Measurements from ENCODE around the gene ANAPC4.

The ANAPC4 gene

GRCh38 chr4:25430630-25431029 lies 53.6 kb downstream of the ANAPC4 start:
- in situ Hi-C loops (cut with HindIII; ENCODE audit: low sequenced_read_pairs) = no loop called here

- in situ Hi-C loops (cut with HindIII; ENCODE audit: low sequenced_read_pairs) = no loop called here
Observed at GRCh38 chr4:25433966-25434827, 57.1 kb downstream of the ANAPC4 start.

GRCh38 chr4:25437926-25438325 lies 60.9 kb downstream of the ANAPC4 start:
- in situ Hi-C loops (cut with HindIII; ENCODE audit: low sequenced_read_pairs) = no loop called here

- in situ Hi-C loops (cut with HindIII; ENCODE audit: low sequenced_read_pairs) = loop anchor here (5.0 kb wide), 1 partner anchor 337 kb away; no protein-coding TSS in a partner anchor
Observed at GRCh38 chr4:25439918-25440477, 62.9 kb downstream of the ANAPC4 start.

GRCh38 chr4:25440478-25441030 lies 63.5 kb downstream of the ANAPC4 start:
- in situ Hi-C loops (cut with HindIII; ENCODE audit: low sequenced_read_pairs) = loop anchor here (5.0 kb wide), 1 partner anchor 337 kb away; no protein-coding TSS in a partner anchor

- in situ Hi-C loops (cut with HindIII; ENCODE audit: low sequenced_read_pairs) = loop anchor here (5.0 kb wide), 1 partner anchor 336 kb away; no protein-coding TSS in a partner anchor
Observed at GRCh38 chr4:25441519-25442117, 64.6 kb downstream of the ANAPC4 start.

- in situ Hi-C loops (cut with HindIII; ENCODE audit: low sequenced_read_pairs) = loop anchor here (5.0 kb wide), 1 partner anchor 334 kb away; no protein-coding TSS in a partner anchor
Observed at GRCh38 chr4:25442863-25443307, 65.8 kb downstream of the ANAPC4 start.

- in situ Hi-C loops (cut with HindIII; ENCODE audit: low sequenced_read_pairs) = loop anchor here (5.0 kb wide), 1 partner anchor 333 kb away; no protein-coding TSS in a partner anchor
Observed at GRCh38 chr4:25443851-25444250, 66.8 kb downstream of the ANAPC4 start.

GRCh38 chr4:25446611-25447010 lies 69.5 kb downstream of the ANAPC4 start:
- in situ Hi-C loops (cut with HindIII; ENCODE audit: low sequenced_read_pairs) = no loop called here

GRCh38 chr4:25448379-25449109 lies 71.5 kb downstream of the ANAPC4 start:
- in situ Hi-C loops (cut with HindIII; ENCODE audit: low sequenced_read_pairs) = no loop called here

GRCh38 chr4:25449270-25449669 lies 72.2 kb downstream of the ANAPC4 start:
- in situ Hi-C loops (cut with HindIII; ENCODE audit: low sequenced_read_pairs) = no loop called here

GRCh38 chr4:25449688-25450087 lies 72.6 kb downstream of the ANAPC4 start:
- in situ Hi-C loops (cut with HindIII; ENCODE audit: low sequenced_read_pairs) = no loop called here

- in situ Hi-C loops (cut with HindIII; ENCODE audit: low sequenced_read_pairs) = no loop called here
Observed at GRCh38 chr4:25450491-25450901, 73.4 kb downstream of the ANAPC4 start.

- in situ Hi-C loops (cut with HindIII; ENCODE audit: low sequenced_read_pairs) = no loop called here
Observed at GRCh38 chr4:25451676-25452075, 74.6 kb downstream of the ANAPC4 start.

GRCh38 chr4:25452081-25452480 lies 75.0 kb downstream of the ANAPC4 start:
- in situ Hi-C loops (cut with HindIII; ENCODE audit: low sequenced_read_pairs) = no loop called here

GRCh38 chr4:25454476-25454875 lies 77.4 kb downstream of the ANAPC4 start:
- in situ Hi-C loops (cut with HindIII; ENCODE audit: low sequenced_read_pairs) = no loop called here

GRCh38 chr4:25457053-25457715 lies 80.1 kb downstream of the ANAPC4 start:
- in situ Hi-C loops (cut with HindIII; ENCODE audit: low sequenced_read_pairs) = no loop called here

- in situ Hi-C loops (cut with HindIII; ENCODE audit: low sequenced_read_pairs) = no loop called here
Observed at GRCh38 chr4:25466966-25467697, 90.1 kb downstream of the ANAPC4 start.

- in situ Hi-C loops (cut with HindIII; ENCODE audit: low sequenced_read_pairs) = no loop called here
Observed at GRCh38 chr4:25467843-25468242, 90.8 kb downstream of the ANAPC4 start.
